ENCODE data around the gene CD1E. TPM values are rescaled to one million over a fixed set of nuclear protein-coding genes. Genes with fewer than 3 reads are reported as not detected.

The CD1E gene
- total RNA-seq, 1 experiment from 2014 or later, result not detected

- no peak for TF ChIP-seq MXD4 (CRISPR knock-in tag; IDR thresholded peaks at IDR 0.05; ENCODE audit: borderline replicate concordance)
- no peak for TF ChIP-seq ZNF671 (CRISPR knock-in tag; IDR thresholded peaks at IDR 0.05)
- TF ChIP-seq CDX4 (CRISPR knock-in tag; IDR thresholded peaks at IDR 0.05; ENCODE audit: borderline replicate concordance), result no peak
- no peak for TF ChIP-seq ZNF425 (CRISPR knock-in tag; conservative IDR thresholded peaks at IDR 0.05)
- no peak for TF ChIP-seq GTF2I (CRISPR knock-in tag; conservative IDR thresholded peaks at IDR 0.05)
These were observed 21.2 kb downstream of the CD1E start (continued) for GRCh38 chr1:158374860-158375259.

GRCh38 chr1:158390331-158390730 lies 36.6 kb downstream of the CD1E start:
- POLR2A ChIA-PET, result no interaction called here
- Mint-ChIP-seq H3K27ac (no peak overlapping the region), H3K4me1 (peaks cover under 1% of the 10 kb centered on the region; the same call in 1 of the 2 replicates), H3K4me3 (no peak overlapping the region), H3K27me3 (ENCODE audit: low read depth) (no peaks in the 10 kb centered on the region), H3K9me3 (peaks cover 5% of the 10 kb centered on the region), H3K36me3 (no peaks in the 10 kb centered on the region)
- TF ChIP-seq JAZF1 (CRISPR knock-in tag; IDR thresholded peaks at IDR 0.05) (no peak), ATF1 (CRISPR knock-in tag; IDR thresholded peaks at IDR 0.05) (no peak), TEAD1 (CRISPR knock-in tag; IDR thresholded peaks at IDR 0.05) (no peak), ETV6 (CRISPR knock-in tag; IDR thresholded peaks at IDR 0.05) (no peak), HMGA2 (CRISPR knock-in tag; IDR thresholded peaks at IDR 0.05) (no peak), SMAD4 (CRISPR knock-in tag; IDR thresholded peaks at IDR 0.05) (no peak), IRF2 (CRISPR knock-in tag; IDR thresholded peaks at IDR 0.05; ENCODE audit: borderline replicate concordance, low read depth) (no peak), ZNF425 (CRISPR knock-in tag; conservative IDR thresholded peaks at IDR 0.05) (no peak), NFE2L1 (CRISPR knock-in tag; IDR thresholded peaks at IDR 0.05) (no peak), CDX4 (CRISPR knock-in tag; IDR thresholded peaks at IDR 0.05; ENCODE audit: borderline replicate concordance) (no peak), FOXJ3 (CRISPR knock-in tag; IDR thresholded peaks at IDR 0.05; ENCODE audit: borderline replicate concordance) (no peak), OVOL2 (CRISPR knock-in tag; IDR thresholded peaks at IDR 0.05; ENCODE audit: borderline replicate concordance) (no peak), FOXK1 (CRISPR knock-in tag; IDR thresholded peaks at IDR 0.05) (no peak), NFATC4 (CRISPR knock-in tag; IDR thresholded peaks at IDR 0.05) (no peak), NR1H2 (CRISPR knock-in tag; IDR thresholded peaks at IDR 0.05) (no peak)
- ATAC-seq (no peak), DNase-seq (ENCODE audit: low spot score) (no peak)
- CTCF ChIA-PET, result no interaction called here

GRCh38 chr1:158391099-158391498 lies 37.4 kb downstream of the CD1E start:
- H3K36me3 Mint-ChIP-seq, result no peaks in the 10 kb centered on the region
- H3K27me3 Mint-ChIP-seq (ENCODE audit: low read depth), result no peaks in the 10 kb centered on the region
- peaks cover 3% of the 10 kb centered on the region; the same call in 1 of the 2 replicates for H3K4me1 Mint-ChIP-seq
- H3K27ac Mint-ChIP-seq, result no peak overlapping the region
- no peak overlapping the region for H3K4me3 Mint-ChIP-seq
- ChIA-PET POLR2A (no interaction called here), CTCF (no interaction called here)
- ATAC-seq (no peak), DNase-seq (ENCODE audit: low spot score) (no peak)
- no peak for TF ChIP-seq ZNF317 (CRISPR knock-in tag; IDR thresholded peaks at IDR 0.05; ENCODE audit: borderline replicate concordance, low read depth)
- no peak for TF ChIP-seq ZNF416 (CRISPR knock-in tag; IDR thresholded peaks at IDR 0.05)
- TF ChIP-seq HMGXB4 (CRISPR knock-in tag; IDR thresholded peaks at IDR 0.05), result no peak
- no peak for TF ChIP-seq RORB (CRISPR knock-in tag; IDR thresholded peaks at IDR 0.05)
- TF ChIP-seq MAX (CRISPR knock-in tag; IDR thresholded peaks at IDR 0.05), result no peak
- no peak for TF ChIP-seq SMAD3 (CRISPR knock-in tag; IDR thresholded peaks at IDR 0.05; ENCODE audit: borderline replicate concordance)
- TF ChIP-seq ESRRA (CRISPR knock-in tag; IDR thresholded peaks at IDR 0.05; ENCODE audit: borderline replicate concordance), result no peak
- TF ChIP-seq ATF1 (CRISPR knock-in tag; IDR thresholded peaks at IDR 0.05), result no peak
- TF ChIP-seq PRRX2 (CRISPR knock-in tag; IDR thresholded peaks at IDR 0.05), result no peak
- TF ChIP-seq MXD4 (CRISPR knock-in tag; IDR thresholded peaks at IDR 0.05; ENCODE audit: borderline replicate concordance), result no peak
- TF ChIP-seq CBFB (CRISPR knock-in tag; IDR thresholded peaks at IDR 0.05; ENCODE audit: low read depth), result no peak
- TF ChIP-seq TEAD1 (CRISPR knock-in tag; IDR thresholded peaks at IDR 0.05), result no peak
- TF ChIP-seq ZNF232 (CRISPR knock-in tag; IDR thresholded peaks at IDR 0.05), result no peak
- H3K9me3 Mint-ChIP-seq, result peaks cover 5% of the 10 kb centered on the region
